GM23338 (cell line): ENCODE measurements around the gene MSH2. TPM values are rescaled to one million over a fixed set of nuclear protein-coding genes. Genes with fewer than 3 reads are reported as not detected.

Experiments used
- ATAC-seq: fragments of 200-7000 bp; cut with Tn5 transposase; 3 replicates; pipeline ENCODE4 v1.9.1; 2020
- DNase-seq: peaks from one replicate; pipeline ENCODE4 v3.0.0-alpha.2; 2015; ENCODE audit warnings: low spot score
- H2AFZ ChIP-seq: fragments of 200-600 bp; sonication (generic); 2 replicates; pipeline ENCODE4 v1.8.0; 2016; ENCODE audit warnings: antibody characterized with exemption, mild to moderate bottlenecking, moderate library complexity
- H3F3A ChIP-seq: fragments of 200-600 bp; sonication (generic); replicated peaks from 2 replicates; pipeline ENCODE4 v1.8.0; 2017; ENCODE audit warnings: antibody characterized with exemption, mixed run types, low read depth
- H3K27ac ChIP-seq: fragments of 200-600 bp; sonication (generic); 2 replicates; pipeline ENCODE4 v1.6.1; 2016; ENCODE audit warnings: low read depth
- H3K27me3 ChIP-seq: fragments of 200-600 bp; sonication (generic); 2 replicates; pipeline ENCODE4 v1.8.0; 2016; ENCODE audit warnings: mild to moderate bottlenecking, mixed run types, moderate library complexity; ENCODE audit not compliant: insufficient read depth
- H3K36me3 ChIP-seq: fragments of 200-600 bp; sonication (generic); 2 replicates; pipeline ENCODE4 v1.8.0; 2016; ENCODE audit warnings: mild to moderate bottlenecking; ENCODE audit not compliant: insufficient read depth
- H3K4me1 ChIP-seq: fragments of 200-600 bp; sonication (generic); 2 replicates; pipeline ENCODE4 v1.8.0; 2016; ENCODE audit warnings: mild to moderate bottlenecking, moderate library complexity; ENCODE audit not compliant: insufficient read depth
- H3K4me2 ChIP-seq: fragments of 200-600 bp; sonication (generic); 2 replicates; pipeline ENCODE4 v1.7.1; 2017; ENCODE audit warnings: mixed run types
- H3K4me3 ChIP-seq: fragments of 200-600 bp; sonication (generic); 2 replicates; pipeline ENCODE4 v1.6.1; 2016; ENCODE audit warnings: mixed run types
- H3K79me2 ChIP-seq: fragments of 200-600 bp; sonication (generic); replicated peaks from 2 replicates; pipeline ENCODE4 v1.8.0; 2017; ENCODE audit warnings: mild to moderate bottlenecking; ENCODE audit not compliant: insufficient read depth
- H3K9me2 ChIP-seq: fragments of 200-600 bp; sonication (generic); 2 replicates; pipeline ENCODE4 v1.8.0; 2017; ENCODE audit not compliant: insufficient read depth
- H4K20me1 ChIP-seq: fragments of 200-600 bp; sonication (generic); replicated peaks from 2 replicates; pipeline ENCODE4 v1.8.0; 2017; ENCODE audit warnings: mild to moderate bottlenecking; ENCODE audit not compliant: insufficient read depth
- H3K27ac Mint-ChIP-seq: 2 replicates; pipeline ENCODE4 v1.8.0; 2020; ENCODE audit warnings: inconsistent platforms, mild to moderate bottlenecking, moderate library complexity, mixed read lengths
- H3K27me3 Mint-ChIP-seq: 3 replicates; pipeline ENCODE4 v1.8.0; 2022; ENCODE audit warnings: low read depth, mild to moderate bottlenecking, moderate library complexity, mixed read lengths, inconsistent platforms; ENCODE audit not compliant: insufficient read depth, poor library complexity
- H3K36me3 Mint-ChIP-seq: 3 replicates; pipeline ENCODE4 v1.8.0; 2021; ENCODE audit warnings: low read depth, mild to moderate bottlenecking, inconsistent platforms, moderate library complexity, mixed read lengths
- H3K4me1 Mint-ChIP-seq: 3 replicates; pipeline ENCODE4 v1.8.0; 2020; ENCODE audit warnings: mild to moderate bottlenecking, inconsistent platforms, mixed read lengths
- H3K4me3 Mint-ChIP-seq: 3 replicates; pipeline ENCODE4 v1.8.0; 2021; ENCODE audit warnings: moderate library complexity, mild to moderate bottlenecking, inconsistent platforms, mixed read lengths
- H3K9me3 Mint-ChIP-seq: 3 replicates; pipeline ENCODE4 v1.8.0; 2020; ENCODE audit warnings: moderate library complexity, mild to moderate bottlenecking, inconsistent platforms, mixed read lengths
- CREB1 ChIP-seq: fragments of 250-450 bp; sonication (Bioruptor Pico); IDR thresholded peaks from 2 replicates; pipeline ENCODE4 v1.5.0; 2020; ENCODE audit warnings: low read depth, mild to moderate bottlenecking, moderate library complexity
- CTCF ChIP-seq, 2 experiments: fragments of 200-600 bp in 1 of 2; sonication (generic) in 1 of 2; conservative IDR thresholded peaks; 2 replicates each; pipeline versions ENCODE4 v1.5.1 to v1.6.1; 2016 to 2017; ENCODE audit warnings: antibody characterized with exemption in 2 of 2, low read depth in 2 of 2, mild to moderate bottlenecking in 2 of 2, moderate library complexity in 1 of 2
- ETS1 ChIP-seq: IDR thresholded peaks from 2 replicates; pipeline ENCODE4 v1.6.1; 2016; ENCODE audit warnings: antibody characterized with exemption
- EZH2 ChIP-seq: fragments of 200-600 bp; sonication (generic); IDR thresholded peaks from one replicate; pipeline ENCODE4 v1.8.0; 2017; ENCODE audit warnings: antibody characterized with exemption, mild to moderate bottlenecking, low read depth; ENCODE audit not compliant: unreplicated experiment
- EZH2phosphoT487 ChIP-seq: fragments of 200-600 bp; sonication (generic); IDR thresholded peaks from one replicate; pipeline ENCODE4 v1.8.1; 2018; ENCODE audit warnings: antibody characterized with exemption; ENCODE audit not compliant: unreplicated experiment
- JUNB ChIP-seq: IDR thresholded peaks from one replicate; pipeline ENCODE4 v1.6.1; 2016; ENCODE audit warnings: antibody characterized with exemption; ENCODE audit not compliant: unreplicated experiment
- NANOG ChIP-seq: IDR thresholded peaks from 2 replicates; pipeline ENCODE4 v1.6.1; 2016; ENCODE audit warnings: antibody characterized with exemption, borderline replicate concordance
- POLR2AphosphoS5 ChIP-seq: IDR thresholded peaks from 2 replicates; pipeline ENCODE4 v1.6.1; 2016; ENCODE audit warnings: antibody characterized with exemption, low read depth
- REST ChIP-seq: IDR thresholded peaks from one replicate; pipeline ENCODE4 v1.6.1; 2018; ENCODE audit warnings: antibody characterized with exemption; ENCODE audit not compliant: unreplicated experiment
- STAT1 ChIP-seq: IDR thresholded peaks from one replicate; pipeline ENCODE4 v1.6.1; 2016; ENCODE audit warnings: antibody characterized with exemption; ENCODE audit not compliant: unreplicated experiment
- ZNF114 ChIP-seq: fragments of 250-450 bp; sonication (Bioruptor Pico); IDR thresholded peaks from 2 replicates; pipeline ENCODE4 v1.5.0; 2020; ENCODE audit warnings: mild to moderate bottlenecking, moderate library complexity
- polyA plus RNA-seq: library from polyadenylated mRNA; unstranded; fragments of >200 nt; fragmentation: Nextera tagmentation; extraction: Ambion mirVana; gene quantifications from 2 replicates; pipeline ENCODE4 v1.2.1, GENCODE V29; 2016
- total RNA-seq: library from RNA; depleted of rRNA; stranded (reverse); fragments of >200 nt; shearing (Covaris generic); gene quantifications from 2 replicates; pipeline ENCODE4 v1.2.3, GENCODE V29; 2014

MSH2 gene
- total and polyA plus RNA-seq, 2 experiments from 2014 or later: 156 to 249 TPM

DNA sequence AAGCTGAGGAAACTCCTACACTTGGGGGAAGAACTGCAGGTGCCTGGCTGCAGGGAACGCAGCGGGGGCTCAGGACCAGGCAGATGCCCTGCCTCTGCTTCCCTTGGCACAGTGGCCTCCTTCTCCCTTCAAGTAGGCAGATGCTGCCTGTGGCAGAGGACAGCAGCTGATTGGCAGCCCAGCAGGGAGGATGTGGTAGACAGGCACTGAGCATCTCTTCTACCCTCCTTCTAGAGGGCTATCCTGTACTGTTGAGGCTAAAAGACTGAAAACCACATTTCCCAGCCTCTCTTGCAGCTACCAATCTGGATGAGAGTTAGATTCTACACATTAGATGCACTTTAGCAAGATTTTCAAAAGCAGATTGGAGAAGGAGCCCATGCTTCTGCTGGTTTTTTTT lies 105.7 kb downstream of the MSH2 start (continued):
- TF ChIP-seq REST: no peak
- TF ChIP-seq STAT1: no peak
- no peak for TF ChIP-seq CTCF (conservative IDR thresholded peaks at IDR 0.05; ENCODE audit: low read depth in 2 of 2)
- TF ChIP-seq EZH2phosphoT487: no peak
- TF ChIP-seq ETS1: no peak
- no peak for TF ChIP-seq NANOG
- TF ChIP-seq JUNB: no peak
- no peak for TF ChIP-seq EZH2
- TF ChIP-seq POLR2AphosphoS5: no peak

DNA sequence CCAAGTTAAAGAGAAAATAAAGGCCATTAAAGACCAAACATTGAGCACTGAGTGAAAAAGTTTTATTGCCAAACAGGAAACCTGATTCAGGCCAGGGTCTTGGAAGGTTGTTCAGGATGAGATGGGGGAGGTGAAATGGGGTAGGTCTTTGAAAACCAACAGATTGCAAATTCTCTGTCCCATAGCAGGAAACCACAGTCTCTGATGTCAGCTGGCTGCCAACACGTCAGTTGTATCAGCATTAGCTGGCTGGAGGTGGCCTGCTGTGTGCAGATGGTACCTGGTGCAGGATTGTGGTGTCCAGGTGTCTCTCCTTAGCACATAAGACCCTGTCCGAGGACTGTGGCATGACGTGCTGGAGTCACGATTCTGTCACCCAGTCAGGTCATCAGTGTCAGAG lies 106.3 kb downstream of the MSH2 start:
- H3K27me3 Mint-ChIP-seq: peaks cover 2% of the 10 kb centered on the region
- no peak overlapping the region for H3K27ac ChIP-seq
- H3K36me3 Mint-ChIP-seq: peaks cover 26% of the 10 kb centered on the region
- H3K36me3 ChIP-seq: no peaks in the 10 kb centered on the region; the same call in 1 of the 2 replicates
- no peaks in the 10 kb centered on the region for H3K4me1 ChIP-seq
- no peaks in the 10 kb centered on the region for H3K27me3 ChIP-seq
- H2AFZ ChIP-seq: no peak overlapping the region
- no peaks in the 10 kb centered on the region for H3F3A ChIP-seq
- ATAC-seq: no peak
- peaks cover 15% of the 10 kb centered on the region for H3K4me1 Mint-ChIP-seq
- DNase-seq: no peak
- H3K4me3 ChIP-seq: no peak overlapping the region
- H3K9me3 Mint-ChIP-seq: peaks cover 20% of the 10 kb centered on the region
- H3K79me2 ChIP-seq: no peaks in the 10 kb centered on the region
- H3K27ac Mint-ChIP-seq: no peak overlapping the region
- TF ChIP-seq NANOG: no peak
- no peak for TF ChIP-seq ZNF114 (CRISPR knock-in tag)
- no peak for TF ChIP-seq REST
- TF ChIP-seq CREB1 (CRISPR knock-in tag): no peak
- no peak for TF ChIP-seq EZH2
- no peak for TF ChIP-seq POLR2AphosphoS5
- TF ChIP-seq ETS1: no peak
- H4K20me1 ChIP-seq: no peaks in the 10 kb centered on the region
- peaks cover 4% of the 10 kb centered on the region; the same call in 1 of the 2 replicates for H3K9me2 ChIP-seq
- no peak overlapping the region for H3K4me3 Mint-ChIP-seq
- H3K4me2 ChIP-seq: no peak overlapping the region
